Hepatocyte (in vitro differentiated cells): ENCODE measurements around the gene PDE8B.

ENCODE experiments used
- CTCF ChIP-seq: fragments of 200-600 bp; sonication (generic); IDR thresholded peaks from 2 replicates; pipeline ENCODE4 v1.5.1; 2016; ENCODE audit warnings: antibody characterized with exemption, mild to moderate bottlenecking; ENCODE audit not compliant: poor library complexity
- EZH2phosphoT487 ChIP-seq: fragments of 200-600 bp; sonication (generic); IDR thresholded peaks from one replicate; pipeline ENCODE4 v1.6.1; 2018; ENCODE audit warnings: antibody characterized with exemption, mild to moderate bottlenecking, low read depth, moderate library complexity; ENCODE audit not compliant: unreplicated experiment, severe bottlenecking

GRCh38 chr5:77224672-77225355 lies 14.3 kb downstream of the PDE8B start:
- TF ChIP-seq EZH2phosphoT487, result no peak
- no peak for TF ChIP-seq CTCF
